NCI-H774 (cell line): ENCODE results near the gene PDE10A.
"Not testable (repeated sequence)": the region's sequence is repeated elsewhere in the genome, so short reads cannot be mapped to it uniquely, and the experiment has no call there.

Source experiments
- DNase-seq: peaks from one replicate; lab custom pipeline; 2025; lab: John Stamatoyannopoulos, UW

The PDE10A gene

GRCh38 chr6:165624871-165625639 lies 38.0 kb downstream of the PDE10A start:
- DNase-seq: no peak

- no peak for DNase-seq
Observed at GRCh38 chr6:165621940-165622339, 41.1 kb downstream of the PDE10A start.

DNA sequence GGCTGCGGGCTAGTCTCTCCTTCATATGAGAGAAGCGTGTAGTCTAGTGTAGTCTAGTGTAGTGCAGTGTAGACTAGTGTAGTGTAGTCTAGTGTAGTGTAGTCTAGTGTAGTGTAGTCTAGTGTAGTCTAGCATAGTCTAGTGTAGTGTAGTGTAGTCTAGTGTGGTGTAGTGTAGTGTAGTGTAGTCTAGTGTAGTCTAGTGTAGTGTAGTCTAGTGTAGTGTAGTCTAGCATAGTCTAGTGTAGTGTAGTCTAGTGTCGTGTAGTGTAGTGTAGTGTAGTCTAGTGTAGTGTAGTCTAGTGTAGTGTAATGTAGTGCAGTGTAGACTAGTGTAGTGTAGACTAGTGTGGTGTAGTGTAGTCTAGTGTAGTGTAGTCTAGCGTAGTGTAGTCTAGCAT lies 44.1 kb downstream of the PDE10A start:
- DNase-seq: not testable (repeated sequence)

DNA sequence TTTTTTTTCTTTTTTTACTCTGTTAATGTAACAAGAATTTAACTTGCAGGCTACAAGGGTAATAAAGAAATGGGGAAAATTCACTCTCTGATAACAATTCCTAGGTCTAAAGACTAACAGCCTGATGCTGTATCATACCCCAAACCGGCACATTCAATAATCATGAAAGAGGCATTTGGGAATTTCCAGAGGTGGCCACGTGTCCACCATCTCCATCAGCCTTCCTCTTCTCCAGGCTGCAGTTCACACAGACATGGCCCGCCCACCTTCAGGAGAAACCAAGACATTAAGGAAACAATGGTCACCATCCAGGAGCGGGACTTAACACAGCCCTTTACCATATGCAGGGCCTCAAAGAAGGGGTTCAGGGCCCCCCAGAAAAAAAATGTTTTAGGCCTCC lies 44.8 kb downstream of the PDE10A start:
- no peak for DNase-seq

GRCh38 chr6:165617528-165617927 lies 45.5 kb downstream of the PDE10A start:
- no peak for DNase-seq

DNA sequence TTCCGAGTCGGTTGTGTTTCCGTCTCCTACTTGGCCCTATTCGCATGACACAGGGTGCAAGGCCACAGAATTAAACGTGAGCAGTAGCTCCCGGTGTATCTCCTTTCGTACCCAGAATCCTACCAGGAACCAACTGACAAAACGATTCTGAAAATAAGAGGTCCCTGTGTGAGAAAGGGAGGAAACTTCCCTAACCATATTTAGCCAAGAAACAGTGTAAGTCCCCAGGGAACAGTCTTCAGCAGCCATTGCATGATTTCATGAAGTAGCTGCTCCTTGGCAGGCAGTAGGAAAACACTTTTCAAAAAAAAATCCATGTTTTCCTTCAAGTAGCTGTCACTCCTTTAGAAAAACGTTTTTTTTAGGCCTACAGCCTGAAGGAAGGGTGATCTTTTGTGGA lies 46.9 kb downstream of the PDE10A start:
- DNase-seq: no peak

- DNase-seq: no peak
Observed at GRCh38 chr6:165615636-165616035, 47.4 kb downstream of the PDE10A start.

GRCh38 chr6:165611294-165611693 lies 51.7 kb downstream of the PDE10A start:
- DNase-seq: no peak

DNA sequence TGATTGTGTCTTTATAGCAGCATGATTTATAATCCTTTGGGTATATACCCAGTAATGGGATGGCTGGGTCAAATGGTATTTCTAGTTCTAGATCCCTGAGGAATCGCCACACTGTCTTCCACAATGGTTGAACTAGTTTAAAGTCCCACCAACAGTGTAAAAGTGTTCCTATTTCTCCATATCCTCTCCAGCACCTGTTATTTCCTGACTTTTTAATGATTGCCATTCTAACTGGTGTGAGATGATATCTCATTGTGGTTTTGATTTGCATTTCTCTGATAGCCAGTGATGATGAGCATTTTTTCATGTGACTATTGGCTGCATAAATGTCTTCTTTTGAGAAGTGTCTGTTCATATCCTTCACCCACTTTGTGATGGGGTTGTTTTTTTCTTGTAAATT lies 54.5 kb downstream of the PDE10A start:
- not testable (repeated sequence) for DNase-seq

DNA sequence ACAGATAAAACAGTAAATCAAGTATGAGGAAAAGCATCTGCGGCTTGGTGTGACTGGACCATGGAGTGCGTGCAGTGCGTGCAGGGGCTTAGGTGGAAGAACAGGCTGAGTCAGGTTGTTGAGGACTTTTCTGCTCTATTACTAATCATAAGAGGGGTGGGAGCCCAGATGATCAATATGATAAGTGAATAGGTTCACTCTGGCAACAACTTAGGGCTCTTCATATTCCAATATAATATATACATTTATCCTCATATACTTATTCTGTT lies 56.4 kb downstream of the PDE10A start:
- DNase-seq: no peak

DNA sequence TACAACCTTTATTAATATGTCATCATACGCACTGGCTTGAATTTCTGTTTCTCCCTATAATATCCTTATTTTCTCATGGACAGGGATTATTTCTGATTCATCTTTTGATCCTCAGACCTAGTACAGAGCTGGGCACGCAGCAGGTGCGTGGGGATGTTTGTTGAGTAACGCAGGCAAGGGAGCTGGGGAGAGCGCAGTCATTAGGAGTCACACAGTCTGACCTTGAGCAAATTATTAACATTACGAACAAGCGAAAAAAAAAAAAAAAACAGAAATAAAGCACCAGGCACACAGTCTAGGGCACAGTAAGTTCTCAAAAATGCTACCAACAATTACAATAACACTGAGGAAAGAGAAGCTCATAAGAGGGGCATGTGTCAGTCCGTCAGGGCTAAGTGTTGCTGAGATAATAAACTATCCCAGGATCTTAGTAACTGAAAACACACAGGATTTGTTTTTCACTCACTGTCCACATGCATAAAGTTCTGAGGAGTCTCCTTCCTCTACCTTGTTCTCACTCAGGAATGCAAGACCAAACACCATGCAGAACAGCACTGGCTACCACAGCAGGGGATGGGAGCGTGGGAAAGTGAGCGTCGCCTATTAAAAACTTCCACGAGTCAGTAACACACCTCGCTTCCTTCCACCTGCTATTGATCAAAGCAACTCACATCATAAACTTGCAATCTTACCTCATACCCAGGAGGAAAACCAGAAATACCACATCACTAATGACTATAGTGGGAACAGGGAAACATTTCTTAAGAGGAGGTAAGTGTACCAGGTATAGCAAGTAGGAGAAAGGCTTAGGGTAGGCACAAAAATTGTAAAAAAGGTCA lies 56.9 kb downstream of the PDE10A start:
- no peak for DNase-seq

DNA sequence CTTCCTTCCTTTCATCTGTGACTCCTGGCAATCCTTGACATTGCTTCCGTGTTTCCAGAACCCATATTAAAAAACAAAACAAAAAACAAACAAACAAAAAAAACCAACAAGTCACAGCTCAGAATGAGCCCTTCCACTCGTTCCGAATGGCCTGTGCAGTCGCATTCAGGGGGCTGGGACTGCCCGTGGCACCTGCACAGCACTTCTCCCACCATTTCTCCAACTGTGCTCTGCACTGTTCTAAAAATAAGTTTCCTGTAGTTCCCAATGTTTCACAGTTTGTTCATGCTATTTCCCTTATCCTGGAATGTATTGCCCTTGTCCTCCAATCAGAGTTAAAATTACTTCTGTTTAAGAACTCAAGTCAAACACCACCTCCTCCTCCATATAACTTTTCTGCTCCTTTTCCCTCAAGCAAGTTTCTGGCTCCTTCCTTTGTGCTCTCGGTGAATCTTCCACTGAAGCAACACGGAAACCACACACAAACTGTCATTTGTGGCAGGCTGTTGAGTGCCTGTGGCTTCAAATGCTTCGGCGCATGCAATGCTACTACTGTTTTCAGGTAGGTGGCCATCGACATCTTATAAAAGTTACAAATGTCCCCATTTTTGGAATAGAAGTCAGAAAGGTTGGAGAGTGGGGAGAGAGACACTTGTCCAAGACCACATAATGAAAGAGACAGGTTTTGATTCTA lies 57.7 kb downstream of the PDE10A start:
- DNase-seq: no peak

- no peak for DNase-seq
Observed at GRCh38 chr6:165602291-165602690, 60.8 kb downstream of the PDE10A start.

GRCh38 chr6:165600606-165601005 lies 62.4 kb downstream of the PDE10A start:
- no peak for DNase-seq

DNA sequence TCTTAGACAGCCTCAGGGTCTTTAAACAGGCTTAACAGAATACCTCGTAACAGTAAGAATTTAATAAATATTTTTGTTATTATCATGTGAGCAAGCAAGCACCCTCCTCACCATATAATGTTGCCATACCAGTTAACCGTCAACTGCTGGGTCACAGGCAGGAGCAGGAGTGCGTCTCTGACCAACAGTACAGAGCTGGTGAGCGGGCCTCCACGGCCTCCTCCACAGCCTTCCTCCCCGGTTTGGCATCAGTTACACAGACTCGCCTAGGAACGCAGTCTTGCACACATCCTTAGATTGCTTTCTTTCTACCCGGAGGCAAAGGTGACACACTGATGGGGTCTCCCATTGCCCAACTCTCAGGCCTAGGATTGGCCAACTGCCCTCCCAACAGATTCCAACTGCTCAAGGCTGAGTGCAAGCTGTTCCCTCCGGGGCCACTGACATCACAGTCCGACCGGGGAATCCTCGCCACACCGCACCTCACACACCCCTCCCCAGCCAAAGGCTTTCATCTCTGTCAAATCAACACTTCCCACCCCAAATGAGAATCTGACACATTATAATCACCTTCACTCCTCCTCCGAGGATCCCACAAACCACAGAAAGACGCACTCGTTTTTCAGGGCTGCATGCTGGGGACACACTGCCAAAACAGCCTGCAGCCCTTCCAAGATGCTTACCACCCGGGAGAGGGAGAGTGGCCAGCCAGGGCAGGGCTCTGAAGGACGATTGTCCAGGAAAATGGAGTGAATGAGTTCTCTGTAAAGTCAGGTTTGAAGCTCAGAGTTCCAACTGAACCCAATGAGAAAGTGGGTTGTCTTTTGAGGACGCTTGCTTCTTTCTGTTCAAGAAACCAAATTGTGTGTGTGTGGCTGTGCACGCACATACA lies 63.2 kb downstream of the PDE10A start:
- DNase-seq: no peak

- DNase-seq: no peak
Observed at GRCh38 chr6:165599121-165599520, 63.9 kb downstream of the PDE10A start.

GRCh38 chr6:165597821-165598220 lies 65.2 kb downstream of the PDE10A start:
- DNase-seq: no peak

- DNase-seq: no peak
Observed at GRCh38 chr6:165594584-165595333, 68.3 kb downstream of the PDE10A start.

- not testable (repeated sequence) for DNase-seq
Observed at GRCh38 chr6:165592947-165593346, 70.1 kb downstream of the PDE10A start.

GRCh38 chr6:165588515-165588914 lies 74.5 kb downstream of the PDE10A start:
- no peak for DNase-seq

DNA sequence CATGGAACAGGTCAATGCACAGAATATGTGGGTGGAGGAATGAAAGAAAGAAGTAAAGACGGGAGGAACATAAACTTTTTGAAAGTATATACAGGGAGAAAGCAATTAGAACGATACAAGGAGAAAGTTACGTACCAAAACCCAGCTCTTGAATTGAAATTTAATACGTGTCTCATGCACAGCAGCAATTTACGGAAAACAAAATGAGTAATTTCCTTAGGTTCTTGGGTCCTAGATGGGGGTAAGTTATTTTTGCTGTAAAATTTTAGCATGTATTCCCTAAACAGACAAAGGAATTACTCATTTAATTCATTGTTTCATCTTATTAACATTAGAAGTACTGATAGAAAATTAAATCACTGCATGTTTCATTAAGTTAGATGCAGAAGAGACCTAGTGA lies 75.8 kb downstream of the PDE10A start:
- no peak for DNase-seq
